Small intestine (tissue), 7 donors: ENCODE results near the gene JADE2. TPM values are rescaled to one million over a fixed set of nuclear protein-coding genes. Genes with fewer than 3 reads are reported as not detected.

Experiments used
- DNase-seq, 2 donors: peaks; one replicate each; pipeline versions ENCODE4 v3.0.0 to v3.0.0-alpha.2; 2013
- FAIRE-seq: peaks from 2 replicates; lab custom pipeline; 2012; peaks lifted over from hg19 to GRCh38; lab: Jason Lieb, UNC
- H3K27ac ChIP-seq, 3 donors: one replicate each; pipeline ENCODE4 v1.5.1; 2013; ENCODE audit warnings: low read length in 2 of 3, mild to moderate bottlenecking in 2 of 3, control low read depth in 1 of 3, inconsistent platforms in 1 of 3, low read depth in 1 of 3, moderate library complexity in 1 of 3
- H3K27me3 ChIP-seq, 3 donors: one replicate each; pipeline ENCODE4 v1.6.1; 2013; ENCODE audit warnings: low read length in 3 of 3, inconsistent platforms in 1 of 3; ENCODE audit not compliant: control insufficient read depth in 3 of 3, insufficient read depth in 3 of 3
- H3K36me3 ChIP-seq, 3 donors: one replicate each; pipeline ENCODE4 v1.6.1; 2013; ENCODE audit warnings: low read length in 3 of 3, inconsistent platforms in 1 of 3, low read depth in 1 of 3, mild to moderate bottlenecking in 1 of 3, moderate library complexity in 1 of 3; ENCODE audit not compliant: control insufficient read depth in 3 of 3, insufficient read depth in 2 of 3
- H3K4me1 ChIP-seq, 3 donors: one replicate each; pipeline ENCODE4 v1.6.1; 2013; ENCODE audit warnings: low read length in 2 of 3, inconsistent platforms in 1 of 3, low read depth in 1 of 3, mild to moderate bottlenecking in 1 of 3, moderate library complexity in 1 of 3; ENCODE audit not compliant: control insufficient read depth in 3 of 3, insufficient read depth in 2 of 3
- H3K4me3 ChIP-seq, 3 donors: one replicate each; pipeline ENCODE4 v1.5.1; 2013; ENCODE audit warnings: low read length in 3 of 3, control low read depth in 1 of 3, inconsistent platforms in 1 of 3, low read depth in 1 of 3, mild to moderate bottlenecking in 1 of 3, moderate library complexity in 1 of 3
- H3K9me3 ChIP-seq, 2 donors: one replicate each; pipeline ENCODE4 v1.6.1; 2013; ENCODE audit warnings: low read depth in 1 of 2, low read length in 1 of 2; ENCODE audit not compliant: control insufficient read depth in 2 of 2, insufficient read depth in 1 of 2
- WGBS, 3 donors: extraction: QIAGEN DNeasy Blood & Tissue Kit; methylation state at CpG; one replicate each; pipeline ENCODE4 v1.1.7; 2013; 5-methylcytosine and 5-hydroxymethylcytosine counted together
- polyA plus RNA-seq, 4 donors: library from polyadenylated mRNA; stranded (reverse) in 3 of 4; unstranded in 1 of 4; fragments of 200-250 nt in 3 of 4; fragments of 120-200 nt in 1 of 4; gene quantifications; one replicate each; pipeline versions ENCODE4 v1.2.1 to v1.2.3, GENCODE V29; 2013
- donor health status: healthy with polysubstance abuse.
- donor health status: control.
- donor health status: control.
- donor health status: Bipolar disorder and iron deficiency.
- donor health status: healthy.

The JADE2 gene
- polyA plus RNA-seq, 4 donors = 8.1 to 37.4 (median 16.3) TPM

DNA sequence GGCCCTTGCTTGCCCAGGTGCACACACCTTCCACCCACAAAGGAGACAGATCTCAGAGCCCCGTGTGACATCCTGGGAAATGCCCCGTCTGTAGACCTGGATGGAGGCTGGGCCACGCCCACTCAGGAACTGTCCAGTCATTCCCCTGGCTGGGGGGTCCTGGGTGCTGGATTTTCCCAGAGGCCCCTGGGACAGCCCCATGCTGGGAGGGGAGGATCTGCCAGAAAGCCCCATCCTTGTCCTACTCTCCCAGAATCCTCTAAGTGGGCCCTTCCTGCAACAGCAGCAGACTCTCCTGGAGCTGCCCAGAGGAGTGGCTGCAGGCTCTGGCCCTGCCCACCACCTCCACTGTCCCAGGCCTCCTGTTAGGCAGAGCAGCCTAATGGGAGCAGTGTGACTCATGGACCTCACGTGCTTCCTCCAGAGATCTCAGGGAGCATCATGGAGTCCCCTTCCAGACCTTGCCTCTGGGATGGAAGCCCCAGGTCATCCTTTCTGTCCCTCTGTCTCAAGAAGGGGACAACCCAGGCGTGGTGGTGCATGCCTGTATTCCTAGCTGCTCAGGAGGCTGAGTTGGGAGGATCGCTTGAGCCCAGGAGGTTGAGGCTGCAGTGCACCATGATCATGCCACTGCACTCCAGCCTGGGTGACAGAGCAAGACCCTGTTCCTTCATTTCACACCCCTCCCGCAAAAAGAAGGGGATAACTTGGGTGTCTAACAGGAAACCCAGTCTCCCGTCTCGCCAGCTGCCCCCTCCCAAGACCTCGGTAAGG is 51.7 kb downstream of the JADE2 start:
- no peak overlapping the region for H3K27ac ChIP-seq
- H3K36me3 ChIP-seq = peaks cover 25 to 95% (median 30%) of the 10 kb centered on the region in 3 donors
- no peaks in the 10 kb centered on the region for H3K4me1 ChIP-seq
- no peaks in the 10 kb centered on the region for H3K9me3 ChIP-seq
- 69 to 73% (median 72%) methylated on average over 10 of the region's 10 CpGs for WGBS, 3 donors
- H3K4me3 ChIP-seq = no peak overlapping the region
- no peaks in the 10 kb centered on the region for H3K27me3 ChIP-seq
- FAIRE-seq = no peak
- peak in 1 of 2 donors; percentile 8 for DNase-seq

DNA sequence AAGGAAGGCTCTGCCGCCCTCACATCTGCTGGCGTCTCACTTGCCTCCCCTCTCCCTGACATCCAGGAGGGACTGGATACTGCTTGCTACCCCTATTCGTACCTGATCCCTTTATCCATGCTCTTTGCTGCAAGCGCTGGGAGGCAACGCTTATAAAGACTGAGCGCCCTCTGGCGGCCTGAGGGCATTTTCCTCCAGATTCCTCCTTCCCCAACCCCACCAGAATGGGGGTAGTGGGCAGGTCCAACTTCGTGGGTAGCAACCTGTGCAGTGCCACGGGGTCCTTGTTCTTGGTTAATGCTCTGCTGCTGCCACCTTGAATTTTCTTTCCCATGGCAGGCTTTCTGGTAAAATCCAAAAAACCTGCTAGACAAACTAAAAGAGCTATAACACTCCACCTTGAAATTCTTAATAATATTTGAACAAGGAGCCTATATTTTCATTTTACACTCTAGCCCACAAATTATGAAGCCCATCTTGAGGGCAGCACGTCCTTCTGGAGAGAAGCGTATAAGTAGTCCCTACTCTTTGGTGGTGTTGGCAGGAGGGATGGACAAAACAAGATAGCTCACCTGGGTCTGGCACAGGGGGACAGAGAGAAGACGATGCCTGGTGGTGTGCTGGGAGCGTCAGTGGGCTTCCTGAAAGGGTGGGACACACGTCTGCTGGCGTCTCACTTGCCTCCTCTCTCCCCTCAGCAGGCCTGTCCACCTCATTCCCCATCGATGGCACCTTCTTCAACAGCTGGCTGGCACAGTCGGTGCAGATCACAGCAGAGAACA is 52.5 kb downstream of the JADE2 start:
- peak; percentile 79 to 86 for DNase-seq
- Histone ChIP-seq H3K4me1 (no peaks in the 10 kb centered on the region), H3K36me3 (peaks cover 25 to 93% (median 29%) of the 10 kb centered on the region in 3 donors), H3K4me3 (no peak overlapping the region), H3K27ac (no peak overlapping the region), H3K27me3 (no peaks in the 10 kb centered on the region), H3K9me3 (no peaks in the 10 kb centered on the region)
- FAIRE-seq = no peak
- 49 to 54% (median 51%) methylated on average over 17 of the region's 17 CpGs for WGBS, 3 donors

DNA sequence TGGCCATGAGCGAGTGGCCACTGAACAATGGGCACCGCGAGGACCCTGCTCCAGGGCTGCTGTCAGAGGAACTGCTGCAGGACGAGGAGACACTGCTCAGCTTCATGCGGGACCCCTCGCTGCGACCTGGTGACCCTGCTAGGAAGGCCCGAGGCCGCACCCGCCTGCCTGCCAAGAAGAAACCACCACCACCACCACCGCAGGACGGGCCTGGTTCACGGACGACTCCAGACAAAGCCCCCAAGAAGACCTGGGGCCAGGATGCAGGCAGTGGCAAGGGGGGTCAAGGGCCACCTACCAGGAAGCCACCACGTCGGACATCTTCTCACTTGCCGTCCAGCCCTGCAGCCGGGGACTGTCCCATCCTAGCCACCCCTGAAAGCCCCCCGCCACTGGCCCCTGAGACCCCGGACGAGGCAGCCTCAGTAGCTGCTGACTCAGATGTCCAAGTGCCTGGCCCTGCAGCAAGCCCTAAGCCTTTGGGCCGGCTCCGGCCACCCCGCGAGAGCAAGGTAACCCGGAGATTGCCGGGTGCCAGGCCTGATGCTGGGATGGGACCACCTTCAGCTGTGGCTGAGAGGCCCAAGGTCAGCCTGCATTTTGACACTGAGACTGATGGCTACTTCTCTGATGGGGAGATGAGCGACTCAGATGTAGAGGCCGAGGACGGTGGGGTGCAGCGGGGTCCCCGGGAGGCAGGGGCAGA is 53.3 kb downstream of the JADE2 start:
- H3K27ac ChIP-seq = no peak overlapping the region
- no peaks in the 10 kb centered on the region for H3K4me1 ChIP-seq
- H3K9me3 ChIP-seq = no peaks in the 10 kb centered on the region
- H3K4me3 ChIP-seq = no peak overlapping the region
- FAIRE-seq (no peak), DNase-seq (no peak)
- H3K27me3 ChIP-seq = no peaks in the 10 kb centered on the region
- peaks cover 23 to 89% (median 25%) of the 10 kb centered on the region in 3 donors for H3K36me3 ChIP-seq
- 94 to 98% (median 95%) methylated on average over 30 to 32 of the region's 32 CpGs for WGBS, 3 donors

DNA sequence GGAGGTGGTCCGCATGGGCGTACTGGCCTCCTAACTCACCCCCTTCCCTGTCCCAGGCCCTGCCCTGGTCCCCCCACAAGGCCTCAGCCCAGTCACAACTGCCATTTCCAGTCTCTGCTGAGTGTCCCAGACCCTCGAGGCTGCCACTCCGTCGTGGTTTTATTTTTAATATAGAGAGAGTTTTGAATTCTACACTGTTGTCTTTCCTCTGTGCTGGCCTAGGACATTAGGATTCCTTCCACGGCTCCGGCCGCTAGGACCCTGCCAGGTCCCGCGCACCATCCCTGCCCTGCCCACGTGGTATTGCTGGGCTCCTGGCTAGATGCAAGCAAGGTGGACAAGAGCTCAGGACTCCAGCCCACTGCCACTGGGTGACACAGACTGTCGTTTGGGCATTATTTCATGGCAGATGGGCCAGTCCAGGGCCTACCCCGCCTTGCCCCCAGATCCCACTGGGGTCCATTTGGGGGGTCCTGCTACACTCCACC is 53.9 kb downstream of the JADE2 start:
- Histone ChIP-seq H3K36me3 (peaks cover 20 to 85% (median 22%) of the 10 kb centered on the region in 3 donors), H3K27me3 (no peaks in the 10 kb centered on the region), H3K9me3 (no peaks in the 10 kb centered on the region), H3K27ac (no peak overlapping the region), H3K4me3 (no peak overlapping the region), H3K4me1 (no peaks in the 10 kb centered on the region)
- 85 to 94% (median 89%) methylated on average over 13 of the region's 13 CpGs for WGBS, 3 donors
- DNase-seq (no peak), FAIRE-seq (no peak)

DNA sequence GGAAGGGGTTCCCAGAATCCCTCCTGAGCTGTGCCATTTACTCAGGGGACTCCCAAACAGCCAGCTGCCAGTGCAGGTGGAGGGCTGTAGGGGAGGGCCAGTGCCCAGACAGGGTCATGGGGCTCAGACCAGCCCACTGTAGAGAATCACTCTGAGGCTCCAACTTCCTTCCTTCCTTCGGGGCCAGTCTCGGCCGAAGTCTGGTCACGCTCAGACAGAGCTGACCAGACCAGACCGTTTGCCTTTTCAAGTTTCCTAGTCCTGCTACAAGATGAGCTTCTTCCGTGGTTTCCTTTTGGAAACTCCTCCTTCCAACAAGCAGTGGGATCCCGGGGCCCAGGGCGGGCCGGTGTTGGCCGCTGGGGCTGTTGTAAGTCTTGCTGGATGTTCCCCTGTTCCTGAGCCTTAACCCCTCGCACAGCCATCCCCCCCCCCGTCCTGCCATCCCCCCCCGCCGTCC is 54.6 kb downstream of the JADE2 start:
- FAIRE-seq = no peak

DNA sequence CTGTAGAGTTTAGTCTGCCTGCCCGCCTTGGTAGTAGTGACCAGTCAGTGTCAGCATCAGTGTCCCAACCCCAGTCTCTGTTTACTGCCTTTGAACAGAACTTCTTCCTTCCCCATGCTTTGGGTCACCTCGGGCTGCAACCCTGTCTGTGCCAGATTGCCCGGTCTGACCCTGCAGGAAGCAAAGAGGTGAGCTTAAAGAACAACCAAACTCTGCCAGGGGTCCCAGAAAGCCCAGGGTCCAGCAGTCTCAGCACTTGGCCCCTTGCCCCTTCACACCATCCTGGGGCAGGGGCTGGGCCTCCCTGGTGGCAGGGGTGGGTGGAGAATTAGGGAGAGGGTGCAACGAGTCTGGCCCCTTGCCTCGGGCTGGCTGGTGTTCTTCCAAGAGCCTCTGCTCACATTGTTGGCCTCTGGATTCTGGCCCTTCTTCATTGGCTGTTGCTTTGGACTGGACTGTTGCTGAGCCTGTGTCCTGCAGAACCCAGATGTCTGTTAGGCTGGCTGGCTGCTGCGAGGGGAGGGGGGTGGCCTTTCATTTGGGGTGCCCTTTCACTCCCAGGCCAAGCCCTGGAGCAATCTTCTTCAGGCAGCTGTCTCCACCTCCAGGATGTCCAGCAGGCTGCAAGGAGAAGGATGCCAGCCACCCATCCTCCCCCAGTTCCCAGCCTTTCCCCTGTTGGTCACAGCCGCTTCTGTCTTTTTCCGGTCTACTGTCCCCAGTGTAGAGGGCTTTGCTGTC is 55.9 kb downstream of the JADE2 start:
- DNase-seq (no peak), FAIRE-seq (no peak)
- 64 to 75% (median 74%) methylated on average over 8 of the region's 8 CpGs for WGBS, 3 donors
- Histone ChIP-seq H3K27ac (no peak overlapping the region), H3K27me3 (no peaks in the 10 kb centered on the region), H3K4me1 (no peaks in the 10 kb centered on the region), H3K36me3 (peaks cover 15 to 65% (median 20%) of the 10 kb centered on the region in 3 donors), H3K4me3 (no peak overlapping the region), H3K9me3 (no peaks in the 10 kb centered on the region)

More for the DNA sequence above, 54.6 kb downstream of the JADE2 start:
- WGBS, 3 donors = 75 to 87% (median 81%) methylated on average over 14 of the region's 14 CpGs
- no peaks in the 10 kb centered on the region for H3K27me3 ChIP-seq
- H3K4me1 ChIP-seq = no peaks in the 10 kb centered on the region
- H3K9me3 ChIP-seq = no peaks in the 10 kb centered on the region
- H3K36me3 ChIP-seq = peaks cover 19 to 78% (median 20%) of the 10 kb centered on the region in 3 donors
- no peak for DNase-seq
- no peak overlapping the region for H3K4me3 ChIP-seq
- H3K27ac ChIP-seq = no peak overlapping the region

DNA sequence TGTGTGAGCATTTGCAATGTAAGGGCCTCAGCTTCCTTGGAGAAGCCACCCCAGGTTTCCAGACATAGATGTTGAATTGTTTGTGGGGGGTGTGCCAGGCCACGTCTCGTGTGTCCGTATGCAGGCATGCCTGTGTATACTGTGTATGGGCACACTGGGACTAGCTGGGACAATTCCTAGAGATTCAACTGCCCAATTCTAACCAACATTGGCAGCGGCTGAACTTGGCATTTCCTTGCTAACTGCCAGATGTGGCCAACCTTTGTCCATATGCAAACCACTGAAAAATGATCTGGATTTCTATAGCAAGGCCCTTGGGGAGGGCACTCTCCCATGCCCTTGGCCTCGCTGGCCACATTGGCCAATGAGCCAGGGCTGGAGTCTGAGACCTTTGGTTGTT is 56.8 kb downstream of the JADE2 start:
- DNase-seq (no peak), FAIRE-seq (no peak)
- H3K27me3 ChIP-seq = no peaks in the 10 kb centered on the region
- no peak overlapping the region for H3K27ac ChIP-seq
- no peak overlapping the region for H3K4me3 ChIP-seq
- 89 to 90% (median 90%) methylated on average over 5 of the region's 5 CpGs for WGBS, 3 donors
- H3K9me3 ChIP-seq = no peaks in the 10 kb centered on the region
- H3K36me3 ChIP-seq = peaks cover 11 to 56% (median 20%) of the 10 kb centered on the region in 3 donors
- H3K4me1 ChIP-seq = peaks cover 0 to 4% (median 0%) of the 10 kb centered on the region in 3 donors
